A673 (cell line): ENCODE results near the gene TNFSF15. TPM values are rescaled to one million over a fixed set of nuclear protein-coding genes. Genes with fewer than 3 reads are reported as not detected.

ENCODE experiments used
- BruUV-seq: library from RNA; stranded (reverse); fragments of 400-500 nt; replicated peaks from 2 replicates; lab custom pipeline; 2021; lab: Mats Ljungman, UMichigan
- CTCF ChIA-PET: fragments of 300-600 bp; sonication (Branson Sonifier 250); formaldehyde crosslinking; loops from one replicate; lab custom pipeline; 2022; ENCODE audit warnings: antibody characterized with exemption; lab: Charles Lee
- POLR2A ChIA-PET: fragments of 300-600 bp; sonication (Branson Sonifier 250); formaldehyde crosslinking; loops from one replicate; lab custom pipeline; 2022; ENCODE audit warnings: antibody characterized with exemption; ENCODE audit not compliant: low non-redundant PET; lab: Charles Lee
- DNase-seq: peaks from one replicate; pipeline ENCODE4 v3.0.0-alpha.2; 2015; ENCODE audit warnings: low spot score
- H3K27ac ChIP-seq: fragments of 200-600 bp; sonication (generic); 2 replicates; pipeline ENCODE4 v1.5.1; 2016; ENCODE audit warnings: mixed run types, low read depth, mild to moderate bottlenecking, mixed read lengths, antibody characterized with exemption, low read length; ENCODE audit not compliant: poor library complexity, severe bottlenecking
- H3K27me3 ChIP-seq: fragments of 200-600 bp; sonication (generic); replicated peaks from 2 replicates; pipeline ENCODE4 v1.6.1; 2017; ENCODE audit warnings: mixed run types, low read depth, mild to moderate bottlenecking, mixed read lengths, antibody characterized with exemption, low read length; ENCODE audit not compliant: insufficient read depth, poor library complexity
- H3K36me3 ChIP-seq: fragments of 200-600 bp; sonication (generic); 2 replicates; pipeline ENCODE4 v1.6.1; 2016; ENCODE audit warnings: mixed run types, mild to moderate bottlenecking, mixed read lengths, antibody characterized with exemption, low read length; ENCODE audit not compliant: insufficient read depth, poor library complexity, severe bottlenecking
- H3K4me1 ChIP-seq: fragments of 200-600 bp; sonication (generic); 2 replicates; pipeline ENCODE4 v1.6.1; 2017; ENCODE audit warnings: mixed run types, mild to moderate bottlenecking, mixed read lengths, antibody characterized with exemption, low read length; ENCODE audit not compliant: insufficient read depth, poor library complexity, severe bottlenecking
- H3K4me3 ChIP-seq: fragments of 200-600 bp; sonication (generic); 2 replicates; pipeline ENCODE4 v1.5.1; 2016; ENCODE audit warnings: low read depth, mixed run types, mild to moderate bottlenecking, mixed read lengths, low read length; ENCODE audit not compliant: poor library complexity, severe bottlenecking
- H3K9me3 ChIP-seq: fragments of 200-600 bp; sonication (generic); 2 replicates; pipeline ENCODE4 v1.6.1; 2016; ENCODE audit warnings: mixed run types, low read depth, mild to moderate bottlenecking, mixed read lengths, antibody characterized with exemption, low read length; ENCODE audit not compliant: poor library complexity, severe bottlenecking
- CTCF ChIP-seq: fragments of 300-800, 200-600 bp; sonication (generic); conservative IDR thresholded peaks from 2 replicates; pipeline ENCODE4 v1.5.1; 2017; ENCODE audit warnings: low read depth, mild to moderate bottlenecking, antibody characterized with exemption, low read length, moderate library complexity, mixed read lengths
- EZH2 ChIP-seq: fragments of 200-600 bp; sonication (generic); IDR thresholded peaks from 2 replicates; pipeline ENCODE4 v1.6.1; 2017; ENCODE audit warnings: borderline replicate concordance, low read depth, mild to moderate bottlenecking, mixed read lengths, antibody characterized with exemption, low read length; ENCODE audit not compliant: poor library complexity, severe bottlenecking
- intact Hi-C: fragments of 100-400 bp; cut with micrococcal nuclease; formaldehyde crosslinking; loops from one replicate; pipeline ENCODE4 v1.10.0; 2022; ENCODE audit not compliant: unreplicated experiment
- total RNA-seq: library from RNA; stranded (reverse); gene quantifications from 2 replicates; pipeline ENCODE4 v1.2.3, GENCODE V29; 2021

TNFSF15 gene
- total RNA-seq, 1 experiment from 2014 or later: not detected

GRCh38 chr9:114804505-114804904, 1.3 kb downstream of the TNFSF15 start:
- no peak for DNase-seq
- ChIA-PET CTCF (no interaction called here), POLR2A (no interaction called here)
- TF ChIP-seq CTCF: no peak
- no peak for TF ChIP-seq EZH2
- H3K36me3 ChIP-seq: no peaks in the 10 kb centered on the region
- intact Hi-C loops: no loop called here
- no TSS peak for BruUV-seq
- no peak overlapping the region for H3K4me3 ChIP-seq
- no peak overlapping the region for H3K27ac ChIP-seq
- no peaks in the 10 kb centered on the region for H3K9me3 ChIP-seq
- no peaks in the 10 kb centered on the region for H3K4me1 ChIP-seq
- no peaks in the 10 kb centered on the region for H3K27me3 ChIP-seq

GRCh38 chr9:114803479-114804265, 2.2 kb downstream of the TNFSF15 start:
- intact Hi-C loops: no loop called here
- Histone ChIP-seq H3K27ac (no peak overlapping the region), H3K9me3 (no peaks in the 10 kb centered on the region), H3K36me3 (no peaks in the 10 kb centered on the region), H3K4me3 (no peak overlapping the region), H3K27me3 (no peaks in the 10 kb centered on the region), H3K4me1 (no peaks in the 10 kb centered on the region)
- ChIA-PET POLR2A (no interaction called here), CTCF (no interaction called here)
- BruUV-seq: no TSS peak
- no peak for DNase-seq
- TF ChIP-seq EZH2: no peak

GRCh38 chr9:114799925-114800324, 5.9 kb downstream of the TNFSF15 start:
- no peak for DNase-seq
- no peak overlapping the region for H3K4me3 ChIP-seq
- H3K27me3 ChIP-seq: no peaks in the 10 kb centered on the region
- no peaks in the 10 kb centered on the region for H3K4me1 ChIP-seq
- H3K9me3 ChIP-seq: no peaks in the 10 kb centered on the region
- H3K27ac ChIP-seq: no peak overlapping the region
- intact Hi-C loops: no loop called here
- no TSS peak for BruUV-seq
- no peaks in the 10 kb centered on the region for H3K36me3 ChIP-seq
- TF ChIP-seq EZH2 (no peak), CTCF (no peak)
- POLR2A ChIA-PET: no interaction called here
- CTCF ChIA-PET: interaction anchor here (0.6 kb wide), 1 partner anchor 118 kb away, joined by 3 read pairs; the partner anchor contains the start of gene TEX48
